Heart left ventricle (tissue), 16 donors: ENCODE results near the gene TIMM17A. TPM values are rescaled to one million over a fixed set of nuclear protein-coding genes. Genes with fewer than 3 reads are reported as not detected.

ENCODE experiments used
- ATAC-seq, 4 donors: fragments of 200-7000 bp; cut with Tn5 transposase; one replicate each; pipeline ENCODE4 v1.9.1; 2020 to 2022; ENCODE audit warnings: moderate library complexity in 4 of 4, mild to moderate bottlenecking in 3 of 4, moderate number of reproducible peaks in 1 of 4
- DNase-seq, 5 donors: peaks; one replicate each; pipeline ENCODE4 v3.0.0-alpha.2; 2020
- H3K27ac ChIP-seq, 12 donors: fragments of 200-600 bp; sonication (generic) in 4 of 12; one replicate each; pipeline versions ENCODE4 v1.5.0 to v1.8.0; 2016 to 2022; ENCODE audit warnings: mild to moderate bottlenecking in 2 of 12
- H3K27me3 ChIP-seq, 9 donors: fragments of 200-600 bp; sonication (generic) in 2 of 9; one replicate each; pipeline versions ENCODE4 v1.5.1 to v1.8.0; 2016 to 2022; ENCODE audit warnings: mild to moderate bottlenecking in 3 of 9
- H3K36me3 ChIP-seq, 9 donors: fragments of 200-600 bp; sonication (generic) in 2 of 9; one replicate each; pipeline versions ENCODE4 v1.5.0 to v1.8.0; 2018 to 2022; ENCODE audit warnings: mild to moderate bottlenecking in 2 of 9
- H3K4me1 ChIP-seq, 12 donors: fragments of 200-600 bp; sonication (generic) in 4 of 12; one replicate each; pipeline versions ENCODE4 v1.5.0 to v1.8.0; 2016 to 2022; ENCODE audit warnings: mild to moderate bottlenecking in 3 of 12
- H3K4me3 ChIP-seq, 12 donors: fragments of 200-600 bp; sonication (generic) in 4 of 12; one replicate each; pipeline versions ENCODE4 v1.5.0 to v1.8.0; 2017 to 2022; ENCODE audit warnings: mild to moderate bottlenecking in 9 of 12, moderate library complexity in 4 of 12
- H3K9me3 ChIP-seq, 12 donors: fragments of 200-600 bp; sonication (generic) in 4 of 12; one replicate each; pipeline versions ENCODE4 v1.5.0 to v1.8.0; 2016 to 2022; ENCODE audit warnings: mild to moderate bottlenecking in 1 of 12
- CTCF ChIP-seq, 12 donors: fragments of 200-600 bp; sonication (generic) in 4 of 12; IDR thresholded peaks; one replicate each; pipeline versions ENCODE4 v1.5.0 to v1.8.0; 2018 to 2022; ENCODE audit warnings: antibody characterized with exemption in 12 of 12, mild to moderate bottlenecking in 5 of 12
- POLR2A ChIP-seq, 2 donors: fragments of 450-650 bp; IDR thresholded peaks; one replicate each; pipeline ENCODE4 v1.6.1; 2017; ENCODE audit warnings: antibody characterized with exemption in 2 of 2, mild to moderate bottlenecking in 2 of 2, moderate library complexity in 2 of 2
- WGBS, 4 donors: extraction: QIAGEN DNeasy Blood & Tissue Kit in 2 of 4; methylation state at CpG; one replicate each; pipeline versions ENCODE4 v1.1.5 to v1.1.7; 2013 to 2018; 5-methylcytosine and 5-hydroxymethylcytosine counted together
- intact Hi-C, 10 donors: fragments of 100-400 bp; cut with DNase I; formaldehyde crosslinking; loops; one replicate each; pipeline versions ENCODE4 v1.11.1 to v1.14.2; 2022
- polyA plus RNA-seq, 2 donors: library from polyadenylated mRNA; stranded (reverse); fragments of 200-250 nt; gene quantifications; one replicate each; pipeline ENCODE4 v1.2.3, GENCODE V29; 2013
- total RNA-seq, 9 donors: library from RNA; depleted of rRNA in 2 of 9; stranded (reverse); fragments of >200 nt in 2 of 9; fragmentation: NEBNext Ultra II Directional in 3 of 9; extraction: Animal tissue kit (Norgen Biotek cat#: 25700) in 3 of 9; gene quantifications; one replicate each; pipeline versions ENCODE4 v1.1.0 to v1.2.4, GENCODE V29; 2016 to 2023
- donor health status: ischemic (EF 13 %, LVEDD 7.1; RV severe dilation, severe dysfunction).
- donor health status: healthy with polysubstance abuse.
- donor health status: DM: no; HTN: yes; CAD: no.
- donor health status: DM: no; HTN: no; CAD: no.
- donor health status: ischemic (EF 25% LVEDD 6.9; RV normal size, moderate dysfunction).
- donor health status: ischemic (EF 25% LVEDD 5.7; RV mildly dilated, moderate dysfunction).
- donor health status: healthy.
- donor health status: DM: yes; HTN: yes; CAD: no.
- donor health status: ischemic (EF 35%, LVEDD 5.7; RV mildly dilated, moderate dysfunction).
- donor health status: nonischemic (EF 11% LVEDD 7.7; RV severe dilation, severe dysfunction).
- donor health status: DM: yes; HTN: yes; CAD: no.
- donor health status: PGD.
- donor health status: ischemic (EF 29% LVEDD 5.4; RV normal size, mild dysfunction).
- donor health status: nonischemic (EF 23%, LVEDD 6.1; RV moderate dilation, normal function).

The TIMM17A gene
- total and polyA plus RNA-seq, 11 donors: 31.7 to 151 (median 86.0) TPM

- no peaks in the 10 kb centered on the region for H3K9me3 ChIP-seq
- TF ChIP-seq POLR2A (IDR thresholded peaks at IDR 0.05) (no peak), CTCF (IDR thresholded peaks at IDR 0.05) (no peak)
- peaks cover 0 to 11% (median 0%) of the 10 kb centered on the region in 9 donors for H3K36me3 ChIP-seq
- no peak for ATAC-seq
- no peak for DNase-seq
- H3K4me3 ChIP-seq: no peak overlapping the region
- H3K27ac ChIP-seq: no peak overlapping the region
- 91 to 97% (median 93%) methylated on average over 8 to 11 of the region's 11 CpGs for WGBS, 4 donors
- no peaks in the 10 kb centered on the region for H3K27me3 ChIP-seq
- H3K4me1 ChIP-seq: peaks cover 0 to 15% (median 2%) of the 10 kb centered on the region in 12 donors
- intact Hi-C loops: loop anchor here in 1 of 10 donors (2.0 to 5.0 kb wide), 2 partner anchors 35 to 107 kb away; no protein-coding TSS in a partner anchor
Observed at GRCh38 chr1:202011994-202012393, 56.7 kb downstream of the TIMM17A start.

- Histone ChIP-seq H3K27me3 (peaks cover 0 to under 1% (median 0%) of the 10 kb centered on the region in 9 donors), H3K36me3 (peaks cover 0 to 3% (median 0%) of the 10 kb centered on the region in 9 donors), H3K4me1 (peaks cover 0 to 9% (median 0%) of the 10 kb centered on the region in 12 donors), H3K9me3 (no peaks in the 10 kb centered on the region), H3K4me3 (no peak overlapping the region), H3K27ac (no peak overlapping the region)
- WGBS, 4 donors: 86 to 88% (median 87%) methylated on average over 35 of the region's 35 CpGs
- intact Hi-C loops: loop anchor here in 1 of 10 donors (5.0 kb wide), 1 partner anchor 34 kb away; no protein-coding TSS in a partner anchor
- ATAC-seq (no peak), DNase-seq (no peak)
- TF ChIP-seq CTCF (IDR thresholded peaks at IDR 0.05): no peak
- TF ChIP-seq POLR2A (IDR thresholded peaks at IDR 0.05): no peak
Observed at GRCh38 chr1:202012544-202013478, 57.5 kb downstream of the TIMM17A start.

- H3K27me3 ChIP-seq: peaks cover 0 to 5% (median 0%) of the 10 kb centered on the region in 9 donors
- TF ChIP-seq CTCF (IDR thresholded peaks at IDR 0.05): no peak
- no peak for TF ChIP-seq POLR2A (IDR thresholded peaks at IDR 0.05)
- H3K4me1 ChIP-seq: peaks cover 0 to 9% (median 1%) of the 10 kb centered on the region in 12 donors
- no peak overlapping the region for H3K4me3 ChIP-seq
- H3K9me3 ChIP-seq: no peaks in the 10 kb centered on the region
- WGBS, 4 donors: 94 to 98% (median 96%) methylated on average over 9 to 12 of the region's 12 CpGs
- DNase-seq (no peak), ATAC-seq (no peak)
- H3K36me3 ChIP-seq: no peaks in the 10 kb centered on the region
- H3K27ac ChIP-seq: no peak overlapping the region
- intact Hi-C loops: loop anchor here in 1 of 10 donors (5.0 kb wide), 1 partner anchor 34 kb away; no protein-coding TSS in a partner anchor
Observed at GRCh38 chr1:202013603-202014002, 58.3 kb downstream of the TIMM17A start.

- H3K27ac ChIP-seq: no peak overlapping the region
- TF ChIP-seq CTCF (IDR thresholded peaks at IDR 0.05): no peak
- TF ChIP-seq POLR2A (IDR thresholded peaks at IDR 0.05): no peak
- no peak overlapping the region for H3K4me3 ChIP-seq
- 94 to 97% (median 95%) methylated on average over 6 of the region's 6 CpGs for WGBS, 4 donors
- H3K9me3 ChIP-seq: no peaks in the 10 kb centered on the region
- ATAC-seq (no peak), DNase-seq (no peak)
- H3K27me3 ChIP-seq: peaks cover 0 to 5% (median 0%) of the 10 kb centered on the region in 9 donors
- intact Hi-C loops: loop anchor here in 1 of 10 donors (5.0 kb wide), 1 partner anchor 33 kb away; no protein-coding TSS in a partner anchor
- no peaks in the 10 kb centered on the region for H3K36me3 ChIP-seq
- peaks cover 0 to 9% (median 1%) of the 10 kb centered on the region in 12 donors for H3K4me1 ChIP-seq
Observed at GRCh38 chr1:202014060-202014459, 58.8 kb downstream of the TIMM17A start.
